WTC11 (cell line): ENCODE data around the gene CD6. TPM values are rescaled to one million over a fixed set of nuclear protein-coding genes. Genes with fewer than 3 reads are reported as not detected.

Source experiments
- ATAC-seq: fragments of 200-7000 bp; cut with Tn5 transposase; 2 replicates; pipeline ENCODE4 v1.10.0; 2021; ENCODE audit warnings: mild to moderate bottlenecking, moderate library complexity
- CTCF ChIA-PET: fragments of 300-600 bp; sonication (Branson Sonifier 250); formaldehyde crosslinking; loops from one replicate; lab custom pipeline; 2021; ENCODE audit warnings: antibody characterized with exemption; lab: Charles Lee
- POLR2A ChIA-PET: fragments of 350-600 bp; sonication (Branson Sonifier 250); formaldehyde crosslinking; loops from one replicate; lab custom pipeline; 2021; ENCODE audit warnings: antibody characterized with exemption; lab: Charles Lee
- DNase-seq: peaks from one replicate; pipeline ENCODE4 v3.0.0; 2021; ENCODE audit warnings: low spot score
- H3K27ac Mint-ChIP-seq: 2 replicates; pipeline ENCODE4 v1.8.0; 2021; ENCODE audit warnings: mixed read lengths
- H3K27me3 Mint-ChIP-seq: 2 replicates; pipeline ENCODE4 v1.8.0; 2021; ENCODE audit warnings: low read depth, mild to moderate bottlenecking, moderate library complexity, mixed read lengths
- H3K36me3 Mint-ChIP-seq: 2 replicates; pipeline ENCODE4 v1.8.0; 2021; ENCODE audit warnings: mixed read lengths
- H3K4me1 Mint-ChIP-seq: 2 replicates; pipeline ENCODE4 v1.8.0; 2022; ENCODE audit warnings: mixed read lengths
- H3K4me3 Mint-ChIP-seq: 2 replicates; pipeline ENCODE4 v1.8.0; 2021; ENCODE audit warnings: mild to moderate bottlenecking, moderate library complexity, mixed read lengths
- H3K9me3 Mint-ChIP-seq: 2 replicates; pipeline ENCODE4 v1.8.0; 2021; ENCODE audit warnings: mixed read lengths
- ATF1 ChIP-seq: sonication (generic); formaldehyde crosslinking; IDR thresholded peaks from 2 replicates; pipeline ENCODE4 v1.8.1; 2023; ENCODE audit warnings: mild to moderate bottlenecking, moderate library complexity, missing genetic modification reagents
- CBFB ChIP-seq: sonication (generic); formaldehyde crosslinking; IDR thresholded peaks from 2 replicates; pipeline ENCODE4 v1.8.1; 2022; ENCODE audit warnings: mild to moderate bottlenecking, low read depth, missing genetic modification reagents
- FOXK1 ChIP-seq: sonication (generic); formaldehyde crosslinking; IDR thresholded peaks from 2 replicates; pipeline ENCODE4 v1.8.0; 2022; ENCODE audit warnings: mild to moderate bottlenecking, moderate library complexity, missing genetic modification reagents
- GABPB1 ChIP-seq: sonication (generic); formaldehyde crosslinking; IDR thresholded peaks from 2 replicates; pipeline ENCODE4 v1.8.1; 2023; ENCODE audit warnings: mild to moderate bottlenecking, missing genetic modification reagents
- GRHL2 ChIP-seq: fragments of 250-450 bp; sonication (Bioruptor Pico); IDR thresholded peaks from 2 replicates; pipeline ENCODE4 v1.8.0; 2022; ENCODE audit warnings: mild to moderate bottlenecking, moderate library complexity; ENCODE audit not compliant: insufficient replicate concordance, severe bottlenecking
- GTF2I ChIP-seq: fragments of 250-450 bp; sonication (Bioruptor Pico); conservative IDR thresholded peaks from 2 replicates; pipeline ENCODE4 v1.4.0; 2021; ENCODE audit warnings: mild to moderate bottlenecking
- HMGA2 ChIP-seq: fragments of 250-450 bp; sonication (Bioruptor Pico); IDR thresholded peaks from 2 replicates; pipeline ENCODE4 v1.4.0; 2021; ENCODE audit warnings: mild to moderate bottlenecking, moderate library complexity
- NR1H2 ChIP-seq: sonication (generic); formaldehyde crosslinking; IDR thresholded peaks from 2 replicates; pipeline ENCODE4 v1.9.0; 2021; ENCODE audit warnings: mild to moderate bottlenecking, moderate library complexity, missing genetic modification reagents
- NR2C2 ChIP-seq: sonication (generic); formaldehyde crosslinking; IDR thresholded peaks from 2 replicates; pipeline ENCODE4 v1.8.0; 2022; ENCODE audit warnings: mild to moderate bottlenecking, missing genetic modification reagents
- OVOL2 ChIP-seq: fragments of 250-450 bp; sonication (Bioruptor Pico); IDR thresholded peaks from 2 replicates; pipeline ENCODE4 v1.9.0; 2021; ENCODE audit warnings: mild to moderate bottlenecking, borderline replicate concordance
- RELA ChIP-seq: sonication (generic); formaldehyde crosslinking; IDR thresholded peaks from 2 replicates; pipeline ENCODE4 v1.8.1; 2022; ENCODE audit warnings: missing genetic modification reagents, mild to moderate bottlenecking, borderline replicate concordance
- TEAD1 ChIP-seq: sonication (generic); formaldehyde crosslinking; IDR thresholded peaks from 2 replicates; pipeline ENCODE4 v1.8.0; 2022; ENCODE audit warnings: mild to moderate bottlenecking, missing genetic modification reagents
- TEAD4 ChIP-seq: sonication (generic); formaldehyde crosslinking; IDR thresholded peaks from 2 replicates; pipeline ENCODE4 v1.8.0; 2022; ENCODE audit warnings: mild to moderate bottlenecking, missing genetic modification reagents
- TP53 ChIP-seq: sonication (generic); formaldehyde crosslinking; IDR thresholded peaks from 2 replicates; pipeline ENCODE4 v1.8.1; 2023; ENCODE audit warnings: mild to moderate bottlenecking, missing genetic modification reagents
- ZNF263 ChIP-seq: sonication (generic); formaldehyde crosslinking; IDR thresholded peaks from 2 replicates; pipeline ENCODE4 v1.8.1; 2022; ENCODE audit warnings: low read depth, mild to moderate bottlenecking, moderate library complexity, missing genetic modification reagents
- ZNF317 ChIP-seq: sonication (generic); formaldehyde crosslinking; IDR thresholded peaks from 2 replicates; pipeline ENCODE4 v1.8.1; 2023; ENCODE audit warnings: low read depth, mild to moderate bottlenecking, moderate library complexity, missing genetic modification reagents, borderline replicate concordance
- ZNF396 ChIP-seq: fragments of 250-450 bp; sonication (Bioruptor Pico); IDR thresholded peaks from 2 replicates; pipeline ENCODE4 v1.8.0; 2021; ENCODE audit warnings: mild to moderate bottlenecking, moderate library complexity, borderline replicate concordance
- total RNA-seq: library from RNA; stranded (reverse); gene quantifications from 3 replicates; pipeline ENCODE4 v1.2.3, GENCODE V29; 2021
- TF ChIP-seq, protein P1 (sequence below): sonication (generic); formaldehyde crosslinking; IDR thresholded peaks from 2 replicates; pipeline ENCODE4 v1.8.0; 2022; ENCODE audit warnings: mild to moderate bottlenecking, missing genetic modification reagents
- TF ChIP-seq, protein P2 (sequence below): sonication (generic); formaldehyde crosslinking; IDR thresholded peaks from 2 replicates; pipeline ENCODE4 v1.8.0; 2022; ENCODE audit warnings: mild to moderate bottlenecking, missing genetic modification reagents
- TF ChIP-seq, protein P3 (sequence below): fragments of 250-450 bp; sonication (Bioruptor Pico); conservative IDR thresholded peaks from 2 replicates; pipeline ENCODE4 v1.9.0; 2021; ENCODE audit warnings: mild to moderate bottlenecking
- TF ChIP-seq, protein P4 (sequence below): sonication (generic); formaldehyde crosslinking; IDR thresholded peaks from 2 replicates; pipeline ENCODE4 v1.8.1; 2022; ENCODE audit warnings: low read depth, mild to moderate bottlenecking, moderate library complexity, missing genetic modification reagents, borderline replicate concordance
- TF ChIP-seq, protein P5 (sequence below): sonication (generic); formaldehyde crosslinking; IDR thresholded peaks from 2 replicates; pipeline ENCODE4 v1.8.1; 2023; ENCODE audit warnings: mild to moderate bottlenecking, missing genetic modification reagents, borderline replicate concordance
- TF ChIP-seq, protein P6 (sequence below): fragments of 250-450 bp; sonication (Bioruptor Pico); IDR thresholded peaks from 2 replicates; pipeline ENCODE4 v1.9.0; 2021; ENCODE audit warnings: mild to moderate bottlenecking

The CD6 gene
- total RNA-seq, 1 experiment from 2014 or later, result 1.0 TPM

DNA sequence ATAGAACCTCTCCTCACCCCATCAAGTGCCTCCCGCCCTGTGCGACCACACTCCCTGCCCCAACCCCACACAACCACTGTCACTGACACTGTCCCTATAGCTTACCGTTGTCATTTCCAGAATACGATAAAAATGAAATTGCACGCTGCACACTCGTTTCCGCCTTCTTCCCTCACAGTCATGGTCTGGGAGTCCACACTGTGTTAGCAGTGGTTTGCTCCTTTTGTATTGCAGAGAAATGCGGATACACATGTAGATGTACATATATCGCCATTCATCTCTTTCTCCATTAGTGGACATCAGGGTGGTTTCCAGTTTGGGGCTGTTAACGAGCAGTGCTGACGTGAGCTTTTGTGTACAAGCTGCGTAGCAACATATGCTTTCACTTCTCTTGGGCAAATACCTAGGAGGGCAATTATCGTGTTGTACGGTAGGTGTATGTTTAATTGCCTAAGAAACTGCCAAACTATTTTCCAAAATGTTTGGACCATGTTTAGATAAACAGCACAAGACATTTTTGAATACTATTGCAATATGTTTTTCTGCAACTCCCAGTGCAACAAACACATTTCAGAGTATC, 71.6 kb downstream of the CD6 start:
- DNase-seq (no peak), ATAC-seq (no peak)
- POLR2A ChIA-PET, result no interaction called here
- no peak overlapping the region for H3K4me3 Mint-ChIP-seq
- H3K27ac Mint-ChIP-seq, result no peak overlapping the region
- no peaks in the 10 kb centered on the region for H3K9me3 Mint-ChIP-seq
- peaks cover 5% of the 10 kb centered on the region for H3K27me3 Mint-ChIP-seq
- H3K36me3 Mint-ChIP-seq, result no peaks in the 10 kb centered on the region
- CTCF ChIA-PET, result interaction anchor here (1.1 to 1.3 kb wide), 5 partner anchors 81 to 155 kb away, joined by 3 to 6 read pairs (median 3); no protein-coding TSS in a partner anchor
- H3K4me1 Mint-ChIP-seq, result peaks cover 14% of the 10 kb centered on the region
- TF ChIP-seq OVOL2 (CRISPR knock-in tag) (no peak), ZNF396 (CRISPR knock-in tag) (no peak), GABPB1 (CRISPR knock-in tag) (no peak), ATF1 (CRISPR knock-in tag) (no peak), ZNF317 (CRISPR knock-in tag) (no peak), ZNF263 (no peak), CBFB (CRISPR knock-in tag) (no peak), TEAD4 (CRISPR knock-in tag) (no peak), HMGA2 (CRISPR knock-in tag) (no peak), TEAD1 (CRISPR knock-in tag) (no peak), TP53 (CRISPR knock-in tag) (no peak), GRHL2 (CRISPR knock-in tag) (no peak)
- TF ChIP-seq, protein P1, sequence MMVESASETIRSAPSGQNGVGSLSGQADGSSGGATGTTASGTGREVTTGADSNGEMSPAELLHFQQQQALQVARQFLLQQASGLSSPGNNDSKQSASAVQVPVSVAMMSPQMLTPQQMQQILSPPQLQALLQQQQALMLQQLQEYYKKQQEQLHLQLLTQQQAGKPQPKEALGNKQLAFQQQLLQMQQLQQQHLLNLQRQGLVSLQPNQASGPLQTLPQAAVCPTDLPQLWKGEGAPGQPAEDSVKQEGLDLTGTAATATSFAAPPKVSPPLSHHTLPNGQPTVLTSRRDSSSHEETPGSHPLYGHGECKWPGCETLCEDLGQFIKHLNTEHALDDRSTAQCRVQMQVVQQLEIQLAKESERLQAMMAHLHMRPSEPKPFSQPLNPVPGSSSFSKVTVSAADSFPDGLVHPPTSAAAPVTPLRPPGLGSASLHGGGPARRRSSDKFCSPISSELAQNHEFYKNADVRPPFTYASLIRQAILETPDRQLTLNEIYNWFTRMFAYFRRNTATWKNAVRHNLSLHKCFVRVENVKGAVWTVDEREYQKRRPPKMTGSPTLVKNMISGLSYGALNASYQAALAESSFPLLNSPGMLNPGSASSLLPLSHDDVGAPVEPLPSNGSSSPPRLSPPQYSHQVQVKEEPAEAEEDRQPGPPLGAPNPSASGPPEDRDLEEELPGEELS (CRISPR knock-in tag), result no peak
- TF ChIP-seq, protein P2, sequence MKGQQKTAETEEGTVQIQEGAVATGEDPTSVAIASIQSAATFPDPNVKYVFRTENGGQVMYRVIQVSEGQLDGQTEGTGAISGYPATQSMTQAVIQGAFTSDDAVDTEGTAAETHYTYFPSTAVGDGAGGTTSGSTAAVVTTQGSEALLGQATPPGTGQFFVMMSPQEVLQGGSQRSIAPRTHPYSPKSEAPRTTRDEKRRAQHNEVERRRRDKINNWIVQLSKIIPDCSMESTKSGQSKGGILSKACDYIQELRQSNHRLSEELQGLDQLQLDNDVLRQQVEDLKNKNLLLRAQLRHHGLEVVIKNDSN, result no peak

DNA sequence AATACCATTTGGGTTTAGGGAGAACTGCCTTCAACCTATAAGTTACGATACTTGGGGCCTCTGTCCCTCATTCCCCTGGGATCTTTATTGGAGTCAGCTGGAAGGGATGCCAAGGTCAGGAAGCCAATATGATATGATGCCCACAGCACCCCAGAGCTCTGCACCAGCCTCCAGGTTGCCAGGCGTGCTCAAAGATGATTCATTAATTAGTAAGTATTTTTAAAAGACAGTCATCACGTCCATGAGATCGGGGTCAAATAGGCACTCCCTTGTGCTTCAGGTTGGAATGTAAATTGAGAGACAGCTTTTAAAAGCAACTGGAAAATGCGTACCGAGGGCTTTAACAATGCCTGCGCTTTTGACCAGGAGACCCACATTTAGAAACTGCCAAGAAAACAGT, 73.8 kb downstream of the CD6 start:
- H3K27ac Mint-ChIP-seq, result no peak overlapping the region
- ATAC-seq (no peak), DNase-seq (no peak)
- no peaks in the 10 kb centered on the region for H3K36me3 Mint-ChIP-seq
- ChIA-PET CTCF (no interaction called here), POLR2A (no interaction called here)
- peaks cover 14% of the 10 kb centered on the region for H3K4me1 Mint-ChIP-seq
- H3K9me3 Mint-ChIP-seq, result no peaks in the 10 kb centered on the region
- no peak overlapping the region for H3K4me3 Mint-ChIP-seq
- H3K27me3 Mint-ChIP-seq, result peaks cover 9% of the 10 kb centered on the region
- TF ChIP-seq GTF2I (CRISPR knock-in tag), result no peak
- no peak for TF ChIP-seq FOXK1
- TF ChIP-seq, protein P3, sequence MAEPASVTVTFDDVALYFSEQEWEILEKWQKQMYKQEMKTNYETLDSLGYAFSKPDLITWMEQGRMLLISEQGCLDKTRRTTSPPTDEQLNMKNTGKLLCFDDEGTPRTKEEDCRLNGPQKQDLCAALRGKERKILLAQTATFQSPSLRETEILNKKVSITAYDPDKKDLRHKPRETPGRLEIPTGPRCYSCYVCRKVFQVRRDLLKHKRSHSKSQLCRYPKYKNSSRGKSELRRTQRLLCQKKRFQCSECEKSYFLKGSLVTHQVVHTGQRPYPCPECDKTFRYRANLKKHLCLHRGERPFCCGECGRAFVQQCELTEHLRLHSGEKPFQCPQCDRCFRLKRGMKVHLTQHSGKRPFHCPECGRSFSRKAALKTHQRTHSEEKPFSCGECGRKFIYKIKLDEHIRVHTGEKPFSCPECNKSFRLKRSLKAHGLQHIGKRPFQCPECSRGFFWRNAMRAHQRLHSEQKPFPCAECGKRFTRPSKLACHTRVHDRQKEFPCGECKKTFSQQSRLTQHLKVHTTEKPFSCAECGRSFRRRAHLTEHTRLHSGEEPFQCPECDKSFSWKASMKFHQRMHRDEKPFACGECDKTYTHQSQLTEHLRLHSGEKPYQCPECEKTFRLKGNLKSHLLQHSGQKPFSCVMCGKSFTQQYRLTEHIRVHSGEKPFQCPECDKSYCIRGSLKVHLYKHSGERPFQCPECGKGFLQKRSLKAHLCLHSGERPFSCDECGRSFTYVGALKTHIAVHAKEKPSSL (CRISPR knock-in tag), result no peak
- no peak for TF ChIP-seq NR2C2 (CRISPR knock-in tag)
- TF ChIP-seq, protein P4, sequence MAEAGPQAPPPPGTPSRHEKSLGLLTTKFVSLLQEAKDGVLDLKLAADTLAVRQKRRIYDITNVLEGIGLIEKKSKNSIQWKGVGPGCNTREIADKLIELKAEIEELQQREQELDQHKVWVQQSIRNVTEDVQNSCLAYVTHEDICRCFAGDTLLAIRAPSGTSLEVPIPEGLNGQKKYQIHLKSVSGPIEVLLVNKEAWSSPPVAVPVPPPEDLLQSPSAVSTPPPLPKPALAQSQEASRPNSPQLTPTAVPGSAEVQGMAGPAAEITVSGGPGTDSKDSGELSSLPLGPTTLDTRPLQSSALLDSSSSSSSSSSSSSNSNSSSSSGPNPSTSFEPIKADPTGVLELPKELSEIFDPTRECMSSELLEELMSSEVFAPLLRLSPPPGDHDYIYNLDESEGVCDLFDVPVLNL, result no peak
- no peak for TF ChIP-seq RELA (CRISPR knock-in tag)
- TF ChIP-seq, protein P5, sequence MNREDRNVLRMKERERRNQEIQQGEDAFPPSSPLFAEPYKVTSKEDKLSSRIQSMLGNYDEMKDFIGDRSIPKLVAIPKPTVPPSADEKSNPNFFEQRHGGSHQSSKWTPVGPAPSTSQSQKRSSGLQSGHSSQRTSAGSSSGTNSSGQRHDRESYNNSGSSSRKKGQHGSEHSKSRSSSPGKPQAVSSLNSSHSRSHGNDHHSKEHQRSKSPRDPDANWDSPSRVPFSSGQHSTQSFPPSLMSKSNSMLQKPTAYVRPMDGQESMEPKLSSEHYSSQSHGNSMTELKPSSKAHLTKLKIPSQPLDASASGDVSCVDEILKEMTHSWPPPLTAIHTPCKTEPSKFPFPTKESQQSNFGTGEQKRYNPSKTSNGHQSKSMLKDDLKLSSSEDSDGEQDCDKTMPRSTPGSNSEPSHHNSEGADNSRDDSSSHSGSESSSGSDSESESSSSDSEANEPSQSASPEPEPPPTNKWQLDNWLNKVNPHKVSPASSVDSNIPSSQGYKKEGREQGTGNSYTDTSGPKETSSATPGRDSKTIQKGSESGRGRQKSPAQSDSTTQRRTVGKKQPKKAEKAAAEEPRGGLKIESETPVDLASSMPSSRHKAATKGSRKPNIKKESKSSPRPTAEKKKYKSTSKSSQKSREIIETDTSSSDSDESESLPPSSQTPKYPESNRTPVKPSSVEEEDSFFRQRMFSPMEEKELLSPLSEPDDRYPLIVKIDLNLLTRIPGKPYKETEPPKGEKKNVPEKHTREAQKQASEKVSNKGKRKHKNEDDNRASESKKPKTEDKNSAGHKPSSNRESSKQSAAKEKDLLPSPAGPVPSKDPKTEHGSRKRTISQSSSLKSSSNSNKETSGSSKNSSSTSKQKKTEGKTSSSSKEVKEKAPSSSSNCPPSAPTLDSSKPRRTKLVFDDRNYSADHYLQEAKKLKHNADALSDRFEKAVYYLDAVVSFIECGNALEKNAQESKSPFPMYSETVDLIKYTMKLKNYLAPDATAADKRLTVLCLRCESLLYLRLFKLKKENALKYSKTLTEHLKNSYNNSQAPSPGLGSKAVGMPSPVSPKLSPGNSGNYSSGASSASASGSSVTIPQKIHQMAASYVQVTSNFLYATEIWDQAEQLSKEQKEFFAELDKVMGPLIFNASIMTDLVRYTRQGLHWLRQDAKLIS (CRISPR knock-in tag), result no peak
- no peak for TF ChIP-seq ZNF317 (CRISPR knock-in tag)
- TF ChIP-seq ZNF263, result no peak
- TF ChIP-seq, protein P6, sequence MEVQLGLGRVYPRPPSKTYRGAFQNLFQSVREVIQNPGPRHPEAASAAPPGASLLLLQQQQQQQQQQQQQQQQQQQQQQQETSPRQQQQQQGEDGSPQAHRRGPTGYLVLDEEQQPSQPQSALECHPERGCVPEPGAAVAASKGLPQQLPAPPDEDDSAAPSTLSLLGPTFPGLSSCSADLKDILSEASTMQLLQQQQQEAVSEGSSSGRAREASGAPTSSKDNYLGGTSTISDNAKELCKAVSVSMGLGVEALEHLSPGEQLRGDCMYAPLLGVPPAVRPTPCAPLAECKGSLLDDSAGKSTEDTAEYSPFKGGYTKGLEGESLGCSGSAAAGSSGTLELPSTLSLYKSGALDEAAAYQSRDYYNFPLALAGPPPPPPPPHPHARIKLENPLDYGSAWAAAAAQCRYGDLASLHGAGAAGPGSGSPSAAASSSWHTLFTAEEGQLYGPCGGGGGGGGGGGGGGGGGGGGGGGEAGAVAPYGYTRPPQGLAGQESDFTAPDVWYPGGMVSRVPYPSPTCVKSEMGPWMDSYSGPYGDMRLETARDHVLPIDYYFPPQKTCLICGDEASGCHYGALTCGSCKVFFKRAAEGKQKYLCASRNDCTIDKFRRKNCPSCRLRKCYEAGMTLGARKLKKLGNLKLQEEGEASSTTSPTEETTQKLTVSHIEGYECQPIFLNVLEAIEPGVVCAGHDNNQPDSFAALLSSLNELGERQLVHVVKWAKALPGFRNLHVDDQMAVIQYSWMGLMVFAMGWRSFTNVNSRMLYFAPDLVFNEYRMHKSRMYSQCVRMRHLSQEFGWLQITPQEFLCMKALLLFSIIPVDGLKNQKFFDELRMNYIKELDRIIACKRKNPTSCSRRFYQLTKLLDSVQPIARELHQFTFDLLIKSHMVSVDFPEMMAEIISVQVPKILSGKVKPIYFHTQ, result no peak
- no peak for TF ChIP-seq NR1H2
